Left colon (tissue), 2 donors: Measurements from ENCODE around the gene NPS. TPM values are rescaled to one million over a fixed set of nuclear protein-coding genes. Genes with fewer than 3 reads are reported as not detected.

ENCODE experiments used
- ATAC-seq: fragments of 200-7000 bp; cut with Tn5 transposase; one replicate; pipeline ENCODE4 v1.9.1; 2020; ENCODE audit warnings: mild to moderate bottlenecking, moderate library complexity
- DNase-seq, 2 donors: peaks; one replicate each; pipeline ENCODE4 v3.0.0-alpha.2; 2020
- intact Hi-C, 2 donors: fragments of 100-400 bp; cut with DNase I in 1 of 2; cut with micrococcal nuclease in 1 of 2; formaldehyde crosslinking; loops; one replicate each; pipeline versions ENCODE4 v1.11.2 to v1.14.0; 2022; cut with DNase I, micrococcal nuclease
- total RNA-seq, 2 donors: library from RNA; stranded (reverse); fragmentation: NEBNext Ultra II Directional; extraction: Animal tissue kit (Norgen Biotek cat#: 25700); gene quantifications; one replicate each; pipeline ENCODE4 v1.2.1, GENCODE V29; 2021
- donor health status: DM: no; HTN: no; CAD: no.
- donor health status: DM: yes; HTN: yes; CAD: no.

NPS gene
- total RNA-seq, 2 donors from 2014 or later = not detected

DNA sequence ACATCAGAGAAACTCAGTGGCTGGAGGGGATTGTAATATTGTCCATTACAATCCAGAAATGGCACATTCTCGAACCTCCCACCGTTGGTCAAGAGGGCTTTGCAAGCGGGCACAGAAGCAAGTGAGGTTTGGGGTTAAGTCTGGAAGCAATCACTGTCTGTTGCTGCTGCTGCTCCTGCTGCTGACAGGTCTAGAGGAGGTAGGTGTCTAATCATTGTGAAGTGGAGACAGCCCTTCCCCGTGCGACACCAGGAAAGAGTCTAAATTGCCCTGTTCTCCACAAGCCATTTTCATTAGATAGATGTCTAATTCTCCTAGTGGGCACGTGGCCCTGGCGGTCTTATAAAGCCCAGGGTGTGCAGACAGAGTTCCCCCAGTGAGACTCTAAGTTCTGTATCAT, 43.5 kb downstream of the NPS start:
- no peak for ATAC-seq
- no peak for DNase-seq
- intact Hi-C loops = no loop called here

DNA sequence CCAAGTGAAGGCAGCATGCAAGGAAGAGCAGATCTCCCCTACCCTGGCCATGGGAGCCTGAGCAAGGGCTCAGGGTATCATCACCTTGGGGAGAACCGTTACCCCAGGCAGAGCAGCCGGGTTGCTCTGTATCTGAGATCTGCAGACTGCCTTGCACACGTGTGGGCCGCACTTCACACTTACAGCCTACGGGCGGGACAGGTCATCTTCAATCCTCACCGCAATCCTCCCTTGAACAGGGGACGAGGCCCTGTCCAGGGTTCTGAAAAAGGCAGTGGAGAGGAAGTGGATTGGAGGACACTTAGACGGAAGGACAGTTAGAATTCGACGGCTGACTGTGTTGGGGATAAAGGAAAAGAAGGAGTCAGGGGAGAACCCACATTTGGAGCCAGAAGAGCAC, 51.4 kb downstream of the NPS start:
- intact Hi-C loops = no loop called here
- ATAC-seq = no peak
- DNase-seq = no peak

Other genes starting within 250 kb of the NPS start
- gene FOXI2, start 187.9 kb downstream of the NPS start, total RNA-seq = not detected